Adipocyte (in vitro differentiated cells): ENCODE results near the gene TSBP1.
A peak's percentile ranks its signal among the peaks of the same experiment; 100 is the strongest.
"Not testable (repeated sequence)": the region's sequence is repeated elsewhere in the genome, so short reads cannot be mapped to it uniquely, and the experiment has no call there.

Experiments
- DNase-seq: peaks from one replicate; pipeline ENCODE4 v3.0.0-alpha.2; 2015; ENCODE audit warnings: low read depth
- H3K27me3 ChIP-seq: replicated peaks from 2 replicates; pipeline ENCODE4 v1.7.0; 2013; ENCODE audit warnings: mild to moderate bottlenecking, low read length, moderate library complexity; ENCODE audit not compliant: control insufficient read depth, insufficient read depth
- H3K36me3 ChIP-seq: 2 replicates; pipeline ENCODE4 v1.7.0; 2013; ENCODE audit warnings: low read length, mild to moderate bottlenecking, moderate library complexity; ENCODE audit not compliant: control insufficient read depth, insufficient read depth, severe bottlenecking
- H3K4me1 ChIP-seq: 2 replicates; pipeline ENCODE4 v1.7.0; 2013; ENCODE audit warnings: mild to moderate bottlenecking, low read length, moderate library complexity; ENCODE audit not compliant: control insufficient read depth, insufficient read depth
- H3K4me3 ChIP-seq: 2 replicates; pipeline ENCODE4 v1.7.0; 2013; ENCODE audit warnings: mild to moderate bottlenecking, low read length, moderate library complexity
- H3K9ac ChIP-seq: 2 replicates; pipeline ENCODE4 v1.7.0; 2013; ENCODE audit warnings: mild to moderate bottlenecking, low read length, moderate library complexity
- H3K9me3 ChIP-seq: 2 replicates; pipeline ENCODE4 v1.7.0; 2013; ENCODE audit warnings: mild to moderate bottlenecking, low read length, moderate library complexity; ENCODE audit not compliant: control insufficient read depth

Gene TSBP1

GRCh38 chr6:32327103-32327502, 44.6 kb downstream of the TSBP1 start:
- Histone ChIP-seq H3K9me3 (no peaks in the 10 kb centered on the region), H3K27me3 (no peaks in the 10 kb centered on the region)

GRCh38 chr6:32318501-32318900, 53.2 kb downstream of the TSBP1 start:
- no peak for DNase-seq
- Histone ChIP-seq H3K36me3 (no peaks in the 10 kb centered on the region), H3K27me3 (no peaks in the 10 kb centered on the region), H3K4me3 (no peak overlapping the region), H3K9ac (no peak overlapping the region), H3K4me1 (no peaks in the 10 kb centered on the region), H3K9me3 (no peaks in the 10 kb centered on the region)

More at GRCh38 chr6:32327103-32327502, 44.6 kb downstream of the TSBP1 start:
- no peaks in the 10 kb centered on the region for H3K4me1 ChIP-seq
- no peak overlapping the region for H3K4me3 ChIP-seq
- H3K36me3 ChIP-seq, result no peaks in the 10 kb centered on the region
- no peak overlapping the region for H3K9ac ChIP-seq
- no peak for DNase-seq

- no peak for DNase-seq
- no peaks in the 10 kb centered on the region for H3K36me3 ChIP-seq
- no peaks in the 10 kb centered on the region for H3K27me3 ChIP-seq
- H3K4me1 ChIP-seq, result no peaks in the 10 kb centered on the region
- no peaks in the 10 kb centered on the region for H3K9me3 ChIP-seq
- H3K4me3 ChIP-seq, result no peak overlapping the region
- H3K9ac ChIP-seq, result no peak overlapping the region
Observed at GRCh38 chr6:32317541-32317940, 54.2 kb downstream of the TSBP1 start.

DNA sequence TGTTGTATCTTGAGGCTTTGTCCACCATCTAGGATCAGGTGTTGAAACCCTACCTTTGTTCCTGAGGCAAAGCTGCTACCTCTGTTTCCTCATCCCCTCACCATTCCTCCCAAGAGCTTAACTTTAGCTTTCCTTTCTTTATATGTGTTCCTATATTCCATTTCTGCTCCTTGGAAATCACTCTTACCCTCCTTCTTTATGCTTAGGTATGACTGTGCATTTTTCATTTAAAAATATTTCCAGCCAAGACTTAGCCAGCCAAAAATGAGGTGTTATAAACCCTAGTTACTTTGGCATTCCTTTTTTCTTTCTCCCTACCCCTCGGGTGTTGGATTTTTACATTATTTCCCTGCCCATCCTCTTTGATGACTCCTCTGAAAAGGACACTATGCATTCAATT, 57.7 kb downstream of the TSBP1 start:
- H3K9me3 ChIP-seq, result no peaks in the 10 kb centered on the region
- H3K4me3 ChIP-seq, result no peak overlapping the region
- no peaks in the 10 kb centered on the region for H3K36me3 ChIP-seq
- H3K9ac ChIP-seq, result no peak overlapping the region
- H3K27me3 ChIP-seq, result no peaks in the 10 kb centered on the region
- no peaks in the 10 kb centered on the region for H3K4me1 ChIP-seq
- DNase-seq, result no peak

- Histone ChIP-seq H3K36me3 (no peaks in the 10 kb centered on the region), H3K9ac (no peak overlapping the region), H3K4me3 (no peak overlapping the region), H3K4me1 (peaks cover 3% of the 10 kb centered on the region), H3K27me3 (no peaks in the 10 kb centered on the region), H3K9me3 (no peaks in the 10 kb centered on the region)
- DNase-seq, result peak; percentile 24
Observed at GRCh38 chr6:32298632-32299336, 72.9 kb downstream of the TSBP1 start.

GRCh38 chr6:32294980-32295379, 76.7 kb downstream of the TSBP1 start:
- not testable (repeated sequence) for H3K9me3 ChIP-seq, H3K36me3 ChIP-seq, DNase-seq, H3K9ac ChIP-seq, H3K27me3 ChIP-seq, H3K4me3 ChIP-seq
- peaks cover 13% of the 10 kb centered on the region for H3K4me1 ChIP-seq

- no peaks in the 10 kb centered on the region for H3K9me3 ChIP-seq
- DNase-seq, result no peak
- H3K27me3 ChIP-seq, result no peaks in the 10 kb centered on the region
Observed at GRCh38 chr6:32294566-32294965, 77.1 kb downstream of the TSBP1 start.

DNA sequence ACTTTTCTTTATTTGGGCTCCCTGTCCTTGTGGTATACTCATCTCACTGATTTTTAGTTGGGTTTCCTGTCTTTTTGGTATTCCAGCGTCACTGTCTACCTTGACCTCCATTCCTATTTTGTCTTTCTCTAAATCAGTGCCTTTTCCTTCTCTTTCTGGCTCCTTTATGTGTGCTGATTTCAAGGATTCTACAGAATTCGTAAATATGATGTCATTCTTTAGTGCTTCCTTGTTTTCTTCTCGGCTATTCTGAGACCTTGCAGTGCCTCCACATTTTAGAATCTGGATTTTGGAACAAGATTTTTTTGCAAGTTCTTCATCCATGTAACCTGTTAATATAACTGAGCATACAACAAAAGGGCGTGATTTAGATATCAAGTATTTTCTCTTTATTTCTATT, 78.0 kb downstream of the TSBP1 start:
- Histone ChIP-seq H3K9me3 (no peaks in the 10 kb centered on the region), H3K27me3 (no peaks in the 10 kb centered on the region), H3K36me3 (no peaks in the 10 kb centered on the region), H3K4me3 (no peak overlapping the region), H3K4me1 (peaks cover 13% of the 10 kb centered on the region), H3K9ac (no peak overlapping the region)
- no peak for DNase-seq

More at GRCh38 chr6:32294566-32294965, 77.1 kb downstream of the TSBP1 start:
- H3K9ac ChIP-seq, result no peak overlapping the region
- no peaks in the 10 kb centered on the region for H3K36me3 ChIP-seq
- peaks cover 13% of the 10 kb centered on the region for H3K4me1 ChIP-seq
- H3K4me3 ChIP-seq, result no peak overlapping the region

DNA sequence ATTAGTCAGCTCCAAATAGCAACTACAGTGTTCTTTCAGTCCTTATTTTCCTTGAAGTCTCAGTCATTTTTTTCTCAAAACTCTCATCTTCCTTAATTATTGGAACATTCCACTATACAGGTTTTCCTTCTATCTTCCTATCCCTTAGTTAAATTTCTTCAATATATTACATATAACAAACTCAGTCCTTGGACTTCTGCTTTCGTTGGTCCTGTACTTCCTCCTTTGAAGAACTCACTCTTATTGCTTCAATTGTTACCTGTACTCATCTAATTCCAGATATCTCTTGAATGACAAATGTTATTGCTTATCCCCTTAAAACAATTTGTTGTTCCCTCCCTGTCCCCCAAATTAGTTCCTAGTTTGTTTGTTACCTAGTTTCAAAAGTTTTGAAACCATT, 80.2 kb downstream of the TSBP1 start:
- Histone ChIP-seq H3K4me1 (peaks cover 10% of the 10 kb centered on the region), H3K9ac (no peak overlapping the region), H3K27me3 (no peaks in the 10 kb centered on the region), H3K36me3 (no peaks in the 10 kb centered on the region), H3K4me3 (no peak overlapping the region), H3K9me3 (no peaks in the 10 kb centered on the region)
- no peak for DNase-seq

GRCh38 chr6:32290886-32291450, 80.7 kb downstream of the TSBP1 start:
- peak; percentile 3 for DNase-seq

GRCh38 chr6:32288426-32288825, 83.3 kb downstream of the TSBP1 start:
- DNase-seq, result no peak
- peaks cover 10% of the 10 kb centered on the region for H3K4me1 ChIP-seq
- H3K9ac ChIP-seq, result no peak overlapping the region

More at GRCh38 chr6:32290886-32291450, 80.7 kb downstream of the TSBP1 start:
- Histone ChIP-seq H3K9ac (no peak overlapping the region), H3K4me1 (peaks cover 10% of the 10 kb centered on the region), H3K27me3 (no peaks in the 10 kb centered on the region), H3K36me3 (no peaks in the 10 kb centered on the region), H3K9me3 (no peaks in the 10 kb centered on the region), H3K4me3 (no peak overlapping the region)

More at GRCh38 chr6:32288426-32288825, 83.3 kb downstream of the TSBP1 start:
- Histone ChIP-seq H3K4me3 (no peak overlapping the region), H3K9me3 (no peaks in the 10 kb centered on the region), H3K27me3 (no peaks in the 10 kb centered on the region), H3K36me3 (no peaks in the 10 kb centered on the region)
